BE2C (cell line): ENCODE measurements around the gene TP53INP2.

ENCODE experiments used
- DNase-seq: peaks from one replicate; pipeline ENCODE4 v3.0.0-alpha.2; 2020
- H3K27me3 ChIP-seq: fragments of 250-450 bp; sonication (Bioruptor Pico); 2 replicates; pipeline ENCODE4 v1.5.1; 2020; ENCODE audit warnings: mild to moderate bottlenecking
- H3K36me3 ChIP-seq: fragments of 250-450 bp; sonication (Bioruptor Pico); 2 replicates; pipeline ENCODE4 v1.5.1; 2020; ENCODE audit warnings: mild to moderate bottlenecking
- H3K4me1 ChIP-seq: fragments of 250-450 bp; sonication (Bioruptor Pico); 2 replicates; pipeline ENCODE4 v1.5.1; 2020
- H3K4me3 ChIP-seq: 2 replicates; pipeline ENCODE4 v1.5.1; 2011; ENCODE audit warnings: low read depth, low read length
- H3K9me3 ChIP-seq: fragments of 250-450 bp; sonication (Bioruptor Pico); 2 replicates; pipeline ENCODE4 v1.5.1; 2020
- CTCF ChIP-seq: IDR thresholded peaks from 2 replicates; pipeline ENCODE4 v1.5.1; 2012; ENCODE audit warnings: mild to moderate bottlenecking, low read depth, low read length

The TP53INP2 gene

GRCh38 chr20:34675561-34675960 is 28.6 kb upstream of the TP53INP2 start:
- Histone ChIP-seq H3K4me1 (no peaks in the 10 kb centered on the region), H3K27me3 (no peaks in the 10 kb centered on the region), H3K9me3 (no peaks in the 10 kb centered on the region), H3K36me3 (no peaks in the 10 kb centered on the region), H3K4me3 (no peak overlapping the region)
- TF ChIP-seq CTCF: no peak
- no peak for DNase-seq

GRCh38 chr20:34675993-34676641 is 28.0 kb upstream of the TP53INP2 start:
- Histone ChIP-seq H3K4me1 (no peaks in the 10 kb centered on the region), H3K36me3 (no peaks in the 10 kb centered on the region), H3K9me3 (no peaks in the 10 kb centered on the region), H3K4me3 (peak overlapping the region; percentile 86), H3K27me3 (no peaks in the 10 kb centered on the region)
- DNase-seq: no peak
- TF ChIP-seq CTCF: no peak

GRCh38 chr20:34676642-34677373 is 27.3 kb upstream of the TP53INP2 start, which contains the start of gene PIGU:
PIGU (minus strand) TSS chr20:34677092; CDS start chr20:34677085, 7 bp downstream.
- H3K36me3 ChIP-seq: no peaks in the 10 kb centered on the region
- H3K4me3 ChIP-seq: peak within 1 kb of the TSS; percentile 86
- no peak for TF ChIP-seq CTCF
- H3K27me3 ChIP-seq: no peaks in the 10 kb centered on the region
- DNase-seq: peak; percentile 97
- no peaks in the 10 kb centered on the region for H3K9me3 ChIP-seq
- H3K4me1 ChIP-seq: no peaks in the 10 kb centered on the region

GRCh38 chr20:34680586-34681175 is 23.5 kb upstream of the TP53INP2 start:
- H3K4me1 ChIP-seq: no peaks in the 10 kb centered on the region
- no peaks in the 10 kb centered on the region for H3K9me3 ChIP-seq
- H3K36me3 ChIP-seq: no peaks in the 10 kb centered on the region
- no peak for TF ChIP-seq CTCF
- H3K27me3 ChIP-seq: no peaks in the 10 kb centered on the region
- no peak overlapping the region for H3K4me3 ChIP-seq
- no peak for DNase-seq

GRCh38 chr20:34683667-34684066 is 20.5 kb upstream of the TP53INP2 start:
- DNase-seq: no peak
- Histone ChIP-seq H3K36me3 (no peaks in the 10 kb centered on the region), H3K4me1 (no peaks in the 10 kb centered on the region), H3K9me3 (no peaks in the 10 kb centered on the region), H3K4me3 (no peak overlapping the region), H3K27me3 (no peaks in the 10 kb centered on the region)
- no peak for TF ChIP-seq CTCF

GRCh38 chr20:34689486-34689885 is 14.7 kb upstream of the TP53INP2 start:
- Histone ChIP-seq H3K36me3 (no peaks in the 10 kb centered on the region), H3K4me3 (no peak overlapping the region), H3K9me3 (no peaks in the 10 kb centered on the region), H3K27me3 (no peaks in the 10 kb centered on the region), H3K4me1 (no peaks in the 10 kb centered on the region)
- DNase-seq: no peak
- no peak for TF ChIP-seq CTCF
